ENCODE results near the gene FYB1.

- TF ChIP-seq, protein P1, sequence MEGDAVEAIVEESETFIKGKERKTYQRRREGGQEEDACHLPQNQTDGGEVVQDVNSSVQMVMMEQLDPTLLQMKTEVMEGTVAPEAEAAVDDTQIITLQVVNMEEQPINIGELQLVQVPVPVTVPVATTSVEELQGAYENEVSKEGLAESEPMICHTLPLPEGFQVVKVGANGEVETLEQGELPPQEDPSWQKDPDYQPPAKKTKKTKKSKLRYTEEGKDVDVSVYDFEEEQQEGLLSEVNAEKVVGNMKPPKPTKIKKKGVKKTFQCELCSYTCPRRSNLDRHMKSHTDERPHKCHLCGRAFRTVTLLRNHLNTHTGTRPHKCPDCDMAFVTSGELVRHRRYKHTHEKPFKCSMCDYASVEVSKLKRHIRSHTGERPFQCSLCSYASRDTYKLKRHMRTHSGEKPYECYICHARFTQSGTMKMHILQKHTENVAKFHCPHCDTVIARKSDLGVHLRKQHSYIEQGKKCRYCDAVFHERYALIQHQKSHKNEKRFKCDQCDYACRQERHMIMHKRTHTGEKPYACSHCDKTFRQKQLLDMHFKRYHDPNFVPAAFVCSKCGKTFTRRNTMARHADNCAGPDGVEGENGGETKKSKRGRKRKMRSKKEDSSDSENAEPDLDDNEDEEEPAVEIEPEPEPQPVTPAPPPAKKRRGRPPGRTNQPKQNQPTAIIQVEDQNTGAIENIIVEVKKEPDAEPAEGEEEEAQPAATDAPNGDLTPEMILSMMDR (IDR thresholded peaks at IDR 0.05) = no peak
- TF ChIP-seq POLR2A (IDR thresholded peaks at IDR 0.05) = no peak
Measured at GRCh38 chr5:39207345-39208045, 11.9 kb downstream of the FYB1 start.
